ENCODE data around the gene ZNF862. TPM values are rescaled to one million over a fixed set of nuclear protein-coding genes. Genes with fewer than 3 reads are reported as not detected.

ZNF862 gene
- total and polyA plus RNA-seq, 5 donors from 2014 or later: 5.3 to 32.8 (median 7.2) TPM

DNA sequence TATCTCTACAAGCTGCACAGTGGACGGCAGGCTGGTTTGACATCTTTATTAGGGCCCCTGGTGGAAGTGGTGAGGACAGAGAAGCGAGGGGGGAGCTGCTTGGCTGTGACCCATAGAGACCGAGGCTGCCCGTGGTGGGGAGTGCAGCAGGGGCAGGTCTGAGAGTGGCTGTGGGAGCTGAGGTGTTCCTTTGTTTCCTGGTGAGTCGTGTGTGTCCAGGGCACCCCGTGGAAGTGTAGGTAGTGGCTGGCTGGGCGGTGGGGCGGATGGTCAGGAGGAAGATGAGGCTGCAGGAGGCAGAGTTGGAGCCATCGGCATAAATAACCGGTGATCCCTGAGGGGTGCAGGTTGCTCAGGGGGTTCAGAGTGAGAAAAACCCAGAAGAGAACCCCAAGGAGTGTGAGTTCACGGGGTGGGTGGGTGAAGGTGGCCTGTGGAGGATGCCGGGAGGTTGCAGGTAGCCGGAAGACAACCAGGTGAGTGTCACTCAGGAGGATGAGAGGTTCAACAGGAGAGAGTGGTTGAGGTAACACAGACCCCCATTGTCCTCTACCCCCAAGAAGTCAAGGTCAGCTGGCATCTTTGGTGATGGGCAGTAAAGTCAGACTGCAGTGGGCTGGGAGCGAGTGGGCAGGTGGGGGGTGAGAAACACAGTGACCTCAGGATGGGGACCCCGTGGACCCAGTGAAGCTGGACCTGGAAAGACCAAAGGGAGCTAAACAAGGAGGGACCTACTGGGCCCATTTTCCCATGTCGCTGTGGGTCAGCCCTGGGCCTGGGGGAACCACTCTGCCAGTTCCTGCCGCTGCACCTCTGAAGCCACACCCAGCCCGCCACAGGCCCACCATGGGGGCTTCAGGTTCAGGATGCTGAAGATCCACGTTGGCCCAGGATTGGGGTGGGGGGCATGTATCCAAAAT is 43.4 kb downstream of the ZNF862 start:
- Mint-ChIP-seq H3K27ac (peak overlapping the region in 1 of 3 donors; percentile 76), H3K27me3 (no peaks in the 10 kb centered on the region), H3K4me1 (peaks cover 0 to 34% (median 20%) of the 10 kb centered on the region in 4 donors), H3K9me3 (no peaks in the 10 kb centered on the region), H3K4me3 (peak overlapping the region in 1 of 4 donors; percentile 47), H3K36me3 (peaks cover 34% of the 10 kb centered on the region)
- Histone ChIP-seq H3K9me3 (ENCODE audit: control insufficient read depth in 2 of 2, low read length in 2 of 2) (no peaks in the 10 kb centered on the region), H3K36me3 (ENCODE audit: control insufficient read depth, insufficient read depth, low read length) (peaks cover 23% of the 10 kb centered on the region), H3K27me3 (ENCODE audit: control insufficient read depth, insufficient read depth, low read length) (no peaks in the 10 kb centered on the region), H3K4me3 (ENCODE audit: low read depth, low read length) (no peak overlapping the region), H3K27ac (ENCODE audit: insufficient read depth, low read length, poor library complexity, severe bottlenecking) (no peak overlapping the region), H3K4me1 (ENCODE audit: control insufficient read depth, insufficient read depth, low read length, poor library complexity, severe bottlenecking) (peaks cover 7% of the 10 kb centered on the region)
- no peak for ATAC-seq (ENCODE audit: low read depth in 2 of 2)
- no peak for DNase-seq

DNA sequence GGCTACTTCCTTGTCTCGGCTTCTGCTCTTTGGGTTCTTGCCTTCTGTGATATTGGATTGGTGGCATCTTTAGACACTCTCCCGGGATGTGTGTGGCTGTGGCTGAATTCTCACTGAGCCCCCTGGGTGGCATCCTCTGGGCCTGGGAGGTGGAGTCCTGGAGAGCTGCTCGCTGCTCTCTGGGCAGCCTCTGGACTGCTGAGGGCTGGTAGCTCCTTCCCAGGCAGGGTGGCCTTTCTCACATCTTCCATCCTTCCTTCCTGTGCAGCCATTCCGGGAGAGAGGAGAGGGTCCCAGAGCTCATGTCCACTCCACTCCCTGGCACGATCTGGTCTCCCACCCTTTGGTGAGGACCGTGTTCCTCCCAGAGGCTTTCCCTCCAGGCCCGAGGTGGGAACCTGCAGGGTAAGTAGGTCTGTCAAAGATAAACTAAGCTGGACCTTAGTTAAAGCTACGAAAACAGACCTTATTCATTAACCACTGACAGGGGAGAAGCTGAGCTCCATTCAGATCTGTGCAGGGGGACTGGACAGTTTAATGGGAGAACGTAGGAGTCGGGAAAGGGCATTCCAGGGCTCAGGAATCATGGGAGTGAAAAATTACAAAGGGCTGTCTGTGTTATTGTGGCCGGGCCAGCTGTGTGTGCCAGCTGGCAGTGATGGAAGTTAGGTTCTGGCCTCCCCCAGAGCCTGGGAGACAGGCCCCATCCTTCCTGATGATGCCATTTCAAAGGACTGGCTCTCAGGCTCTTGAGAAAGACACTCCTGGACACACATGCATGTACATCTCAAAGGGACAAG is 44.3 kb downstream of the ZNF862 start:
- H3K9me3 ChIP-seq (ENCODE audit: control insufficient read depth in 2 of 2, low read length in 2 of 2): no peaks in the 10 kb centered on the region
- Mint-ChIP-seq H3K4me3 (no peak overlapping the region), H3K27ac (peak overlapping the region; percentile 26 to 33 (median 32)), H3K27me3 (no peaks in the 10 kb centered on the region), H3K4me1 (peaks cover 0 to 27% (median 16%) of the 10 kb centered on the region in 4 donors), H3K36me3 (peaks cover 38% of the 10 kb centered on the region), H3K9me3 (no peaks in the 10 kb centered on the region)
- H3K36me3 ChIP-seq (ENCODE audit: control insufficient read depth, insufficient read depth, low read length): peaks cover 23% of the 10 kb centered on the region
- no peaks in the 10 kb centered on the region for H3K27me3 ChIP-seq (ENCODE audit: control insufficient read depth, insufficient read depth, low read length)
- DNase-seq (no peak), ATAC-seq (ENCODE audit: low read depth in 2 of 2) (no peak)
- H3K4me3 ChIP-seq (ENCODE audit: low read depth, low read length): no peak overlapping the region
- H3K27ac ChIP-seq (ENCODE audit: insufficient read depth, low read length, poor library complexity, severe bottlenecking): no peak overlapping the region
- peaks cover 4% of the 10 kb centered on the region for H3K4me1 ChIP-seq (ENCODE audit: control insufficient read depth, insufficient read depth, low read length, poor library complexity, severe bottlenecking)

GRCh38 chr7:149883048-149883438 is 44.9 kb downstream of the ZNF862 start:
- H3K36me3 Mint-ChIP-seq: peaks cover 35% of the 10 kb centered on the region
- no peak overlapping the region for H3K4me3 ChIP-seq (ENCODE audit: low read depth, low read length)

DNA sequence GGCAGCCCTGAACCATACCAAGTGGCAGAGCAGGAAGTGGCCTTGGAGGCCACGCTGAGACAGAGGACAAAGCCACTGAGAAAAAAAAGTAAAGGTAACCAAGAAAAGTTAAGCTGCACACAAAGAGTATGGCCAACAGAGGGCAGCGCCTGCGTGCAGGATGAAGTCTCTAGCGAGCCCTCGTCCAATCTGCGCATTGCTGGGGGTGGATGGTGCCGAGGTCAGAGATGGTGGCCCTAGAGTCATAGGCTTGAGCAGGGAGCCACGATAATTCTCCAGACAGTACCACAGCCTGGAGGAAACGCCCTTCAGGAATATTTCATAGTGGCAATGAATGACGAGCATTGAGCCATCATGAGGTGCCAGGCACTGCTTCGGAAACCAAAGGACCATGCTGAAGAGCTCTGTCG is 45.3 kb downstream of the ZNF862 start:
- H3K9me3 Mint-ChIP-seq: no peaks in the 10 kb centered on the region
- peak in 2 of 3 donors; percentile 44 to 74 for DNase-seq
- H3K27ac Mint-ChIP-seq: peak overlapping the region in 2 of 3 donors; percentile 32 to 33
- peaks cover 0 to 21% (median 13%) of the 10 kb centered on the region in 4 donors for H3K4me1 Mint-ChIP-seq
- H3K36me3 Mint-ChIP-seq: peaks cover 37% of the 10 kb centered on the region
- H3K4me1 ChIP-seq (ENCODE audit: control insufficient read depth, insufficient read depth, low read length, poor library complexity, severe bottlenecking): no peaks in the 10 kb centered on the region
- H3K27ac ChIP-seq (ENCODE audit: insufficient read depth, low read length, poor library complexity, severe bottlenecking): no peak overlapping the region
- H3K9me3 ChIP-seq (ENCODE audit: control insufficient read depth in 2 of 2, low read length in 2 of 2): no peaks in the 10 kb centered on the region
- no peak overlapping the region for H3K4me3 ChIP-seq (ENCODE audit: low read depth, low read length)
- ATAC-seq (ENCODE audit: low read depth in 2 of 2): peak; percentile 67 to 68
- no peaks in the 10 kb centered on the region for H3K27me3 ChIP-seq (ENCODE audit: control insufficient read depth, insufficient read depth, low read length)
- H3K27me3 Mint-ChIP-seq: no peaks in the 10 kb centered on the region
- H3K36me3 ChIP-seq (ENCODE audit: control insufficient read depth, insufficient read depth, low read length): peaks cover 19% of the 10 kb centered on the region
- peak overlapping the region in 1 of 4 donors; percentile 28 for H3K4me3 Mint-ChIP-seq

More at GRCh38 chr7:149883048-149883438, 44.9 kb downstream of the ZNF862 start:
- H3K4me1 Mint-ChIP-seq: peaks cover 0 to 21% (median 13%) of the 10 kb centered on the region in 4 donors
- Histone ChIP-seq H3K27me3 (ENCODE audit: control insufficient read depth, insufficient read depth, low read length) (no peaks in the 10 kb centered on the region), H3K4me1 (ENCODE audit: control insufficient read depth, insufficient read depth, low read length, poor library complexity, severe bottlenecking) (no peaks in the 10 kb centered on the region), H3K9me3 (ENCODE audit: control insufficient read depth in 2 of 2, low read length in 2 of 2) (no peaks in the 10 kb centered on the region), H3K36me3 (ENCODE audit: control insufficient read depth, insufficient read depth, low read length) (peaks cover 19% of the 10 kb centered on the region), H3K27ac (ENCODE audit: insufficient read depth, low read length, poor library complexity, severe bottlenecking) (no peak overlapping the region)
- DNase-seq: no peak
- ATAC-seq (ENCODE audit: low read depth in 2 of 2): no peak
- no peaks in the 10 kb centered on the region for H3K27me3 Mint-ChIP-seq
- H3K27ac Mint-ChIP-seq: peak overlapping the region in 2 of 3 donors; percentile 32 to 33
- H3K9me3 Mint-ChIP-seq: no peaks in the 10 kb centered on the region
- H3K4me3 Mint-ChIP-seq: peak overlapping the region in 1 of 4 donors; percentile 28

GRCh38 chr7:149884016-149884415 is 45.8 kb downstream of the ZNF862 start:
- Histone ChIP-seq H3K4me1 (ENCODE audit: control insufficient read depth, insufficient read depth, low read length, poor library complexity, severe bottlenecking) (no peaks in the 10 kb centered on the region), H3K36me3 (ENCODE audit: control insufficient read depth, insufficient read depth, low read length) (peaks cover 16% of the 10 kb centered on the region), H3K27ac (ENCODE audit: insufficient read depth, low read length, poor library complexity, severe bottlenecking) (no peak overlapping the region), H3K9me3 (ENCODE audit: control insufficient read depth in 2 of 2, low read length in 2 of 2) (no peaks in the 10 kb centered on the region), H3K4me3 (ENCODE audit: low read depth, low read length) (no peak overlapping the region), H3K27me3 (ENCODE audit: control insufficient read depth, insufficient read depth, low read length) (no peaks in the 10 kb centered on the region)
- peaks cover 0 to 21% (median 13%) of the 10 kb centered on the region in 4 donors for H3K4me1 Mint-ChIP-seq
- no peak overlapping the region for H3K27ac Mint-ChIP-seq
- DNase-seq (no peak), ATAC-seq (ENCODE audit: low read depth in 2 of 2) (no peak)
- H3K36me3 Mint-ChIP-seq: peaks cover 38% of the 10 kb centered on the region
- no peak overlapping the region for H3K4me3 Mint-ChIP-seq
- no peaks in the 10 kb centered on the region for H3K27me3 Mint-ChIP-seq
- peaks cover 0 to under 1% (median 0%) of the 10 kb centered on the region in 7 donors for H3K9me3 Mint-ChIP-seq

- H3K4me3 ChIP-seq (ENCODE audit: low read depth, low read length): no peak overlapping the region
- ATAC-seq (ENCODE audit: low read depth in 2 of 2): no peak
- Mint-ChIP-seq H3K36me3 (peaks cover 38% of the 10 kb centered on the region), H3K4me1 (peaks cover 0 to 21% (median 13%) of the 10 kb centered on the region in 4 donors), H3K27ac (no peak overlapping the region), H3K27me3 (no peaks in the 10 kb centered on the region), H3K4me3 (no peak overlapping the region), H3K9me3 (peaks cover 0 to 1% (median 0%) of the 10 kb centered on the region in 7 donors)
- no peak overlapping the region for H3K27ac ChIP-seq (ENCODE audit: insufficient read depth, low read length, poor library complexity, severe bottlenecking)
- no peaks in the 10 kb centered on the region for H3K4me1 ChIP-seq (ENCODE audit: control insufficient read depth, insufficient read depth, low read length, poor library complexity, severe bottlenecking)
- no peaks in the 10 kb centered on the region for H3K27me3 ChIP-seq (ENCODE audit: control insufficient read depth, insufficient read depth, low read length)
- DNase-seq: no peak
- H3K36me3 ChIP-seq (ENCODE audit: control insufficient read depth, insufficient read depth, low read length): peaks cover 11% of the 10 kb centered on the region
- no peaks in the 10 kb centered on the region for H3K9me3 ChIP-seq (ENCODE audit: control insufficient read depth in 2 of 2, low read length in 2 of 2)
These were observed 46.4 kb downstream of the ZNF862 start for GRCh38 chr7:149884541-149884940.

- H3K27ac Mint-ChIP-seq: no peak overlapping the region
- DNase-seq: no peak
- H3K4me1 Mint-ChIP-seq: peaks cover 0 to 18% (median 13%) of the 10 kb centered on the region in 4 donors
- H3K9me3 Mint-ChIP-seq: peaks cover 0 to 1% (median 0%) of the 10 kb centered on the region in 7 donors
- no peak overlapping the region for H3K4me3 ChIP-seq (ENCODE audit: low read depth, low read length)
- H3K27me3 Mint-ChIP-seq: no peaks in the 10 kb centered on the region
- no peak overlapping the region for H3K27ac ChIP-seq (ENCODE audit: insufficient read depth, low read length, poor library complexity, severe bottlenecking)
- no peak for ATAC-seq (ENCODE audit: low read depth in 2 of 2)
- H3K4me3 Mint-ChIP-seq: no peak overlapping the region
- no peaks in the 10 kb centered on the region for H3K27me3 ChIP-seq (ENCODE audit: control insufficient read depth, insufficient read depth, low read length)
- peaks cover 3% of the 10 kb centered on the region for H3K36me3 ChIP-seq (ENCODE audit: control insufficient read depth, insufficient read depth, low read length)
- no peaks in the 10 kb centered on the region for H3K4me1 ChIP-seq (ENCODE audit: control insufficient read depth, insufficient read depth, low read length, poor library complexity, severe bottlenecking)
- peaks cover 34% of the 10 kb centered on the region for H3K36me3 Mint-ChIP-seq
- H3K9me3 ChIP-seq (ENCODE audit: control insufficient read depth in 2 of 2, low read length in 2 of 2): no peaks in the 10 kb centered on the region
These were observed 47.2 kb downstream of the ZNF862 start for GRCh38 chr7:149885191-149886017.
